ENCODE results near the gene TMTC2. TPM values are rescaled to one million over a fixed set of nuclear protein-coding genes. Genes with fewer than 3 reads are reported as not detected.

Gene TMTC2
- polyA plus RNA-seq, 1 experiment, result 5.6 TPM

DNA sequence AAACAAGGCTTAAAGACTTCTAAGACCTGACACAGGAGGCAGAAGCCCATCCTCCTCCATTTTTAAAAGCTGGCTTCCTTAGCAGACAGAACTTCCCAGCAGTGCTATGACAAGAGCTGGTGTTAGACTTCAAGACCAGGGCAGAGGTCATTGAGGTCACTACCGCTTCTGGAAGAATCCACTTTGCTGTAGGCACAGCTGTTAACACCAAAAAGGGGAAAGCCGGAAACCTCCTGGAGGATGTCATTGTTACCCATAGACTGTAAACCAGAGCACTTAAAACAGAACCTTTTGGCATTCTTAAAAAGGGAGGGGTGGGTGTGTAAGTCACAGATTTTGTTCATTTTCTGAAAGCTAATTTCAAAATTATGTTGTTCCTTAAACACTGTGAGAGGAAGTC, 445.7 kb downstream of the TMTC2 start:
- H3K4me3 ChIP-seq (ENCODE audit: low read depth, low read length), result no peak overlapping the region
- POLR2A ChIA-PET, result no interaction called here
- CTCF ChIA-PET, result interaction anchor here (1.2 kb wide), 1 partner anchor 46 kb away, joined by 3 read pairs; no protein-coding TSS in a partner anchor

GRCh38 chr12:83136411-83136810, 449.7 kb downstream of the TMTC2 start:
- CTCF ChIA-PET, result interaction anchor here (0.9 kb wide), 1 partner anchor 450 kb away, joined by 3 read pairs; the partner anchor contains the start of gene TMTC2
- POLR2A ChIA-PET, result no interaction called here
- no peaks in the 10 kb centered on the region; the same call in 1 of the 2 replicates for H3K36me3 ChIP-seq (ENCODE audit: control insufficient read depth, insufficient read depth, low read length)

More for the DNA sequence above, 445.7 kb downstream of the TMTC2 start:
- DNase-seq (ENCODE audit: low read depth), result no peak
- TF ChIP-seq, protein P1, sequence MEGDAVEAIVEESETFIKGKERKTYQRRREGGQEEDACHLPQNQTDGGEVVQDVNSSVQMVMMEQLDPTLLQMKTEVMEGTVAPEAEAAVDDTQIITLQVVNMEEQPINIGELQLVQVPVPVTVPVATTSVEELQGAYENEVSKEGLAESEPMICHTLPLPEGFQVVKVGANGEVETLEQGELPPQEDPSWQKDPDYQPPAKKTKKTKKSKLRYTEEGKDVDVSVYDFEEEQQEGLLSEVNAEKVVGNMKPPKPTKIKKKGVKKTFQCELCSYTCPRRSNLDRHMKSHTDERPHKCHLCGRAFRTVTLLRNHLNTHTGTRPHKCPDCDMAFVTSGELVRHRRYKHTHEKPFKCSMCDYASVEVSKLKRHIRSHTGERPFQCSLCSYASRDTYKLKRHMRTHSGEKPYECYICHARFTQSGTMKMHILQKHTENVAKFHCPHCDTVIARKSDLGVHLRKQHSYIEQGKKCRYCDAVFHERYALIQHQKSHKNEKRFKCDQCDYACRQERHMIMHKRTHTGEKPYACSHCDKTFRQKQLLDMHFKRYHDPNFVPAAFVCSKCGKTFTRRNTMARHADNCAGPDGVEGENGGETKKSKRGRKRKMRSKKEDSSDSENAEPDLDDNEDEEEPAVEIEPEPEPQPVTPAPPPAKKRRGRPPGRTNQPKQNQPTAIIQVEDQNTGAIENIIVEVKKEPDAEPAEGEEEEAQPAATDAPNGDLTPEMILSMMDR (IDR thresholded peaks at IDR 0.05; ENCODE audit: insufficient read depth, low read depth, low read length), result no peak
- H3K36me3 ChIP-seq (ENCODE audit: control insufficient read depth, insufficient read depth, low read length), result no peaks in the 10 kb centered on the region; the same call in 1 of the 2 replicates
- no peaks in the 10 kb centered on the region for H3K27me3 ChIP-seq (ENCODE audit: control insufficient read depth, insufficient read depth, low read length)

GRCh38 chr12:83140135-83140534, 453.4 kb downstream of the TMTC2 start:
- TF ChIP-seq, protein P1 (IDR thresholded peaks at IDR 0.05; ENCODE audit: insufficient read depth, low read depth, low read length), result no peak
- ChIA-PET CTCF (no interaction called here), POLR2A (no interaction called here)
- no peak overlapping the region for H3K4me3 ChIP-seq (ENCODE audit: low read depth, low read length)
- no peaks in the 10 kb centered on the region for H3K27me3 ChIP-seq (ENCODE audit: control insufficient read depth, insufficient read depth, low read length)
- no peaks in the 10 kb centered on the region for H3K36me3 ChIP-seq (ENCODE audit: control insufficient read depth, insufficient read depth, low read length)
- DNase-seq (ENCODE audit: low read depth), result no peak

More at GRCh38 chr12:83136411-83136810, 449.7 kb downstream of the TMTC2 start:
- DNase-seq (ENCODE audit: low read depth), result no peak
- Histone ChIP-seq H3K27me3 (ENCODE audit: control insufficient read depth, insufficient read depth, low read length) (no peaks in the 10 kb centered on the region), H3K4me3 (ENCODE audit: low read depth, low read length) (no peak overlapping the region)
- TF ChIP-seq, protein P1 (IDR thresholded peaks at IDR 0.05; ENCODE audit: insufficient read depth, low read depth, low read length), result no peak

GRCh38 chr12:83141460-83141994, 454.8 kb downstream of the TMTC2 start:
- POLR2A ChIA-PET, result no interaction called here
- H3K36me3 ChIP-seq (ENCODE audit: control insufficient read depth, insufficient read depth, low read length), result no peaks in the 10 kb centered on the region
- H3K27me3 ChIP-seq (ENCODE audit: control insufficient read depth, insufficient read depth, low read length), result no peaks in the 10 kb centered on the region
- CTCF ChIA-PET, result no interaction called here
- TF ChIP-seq, protein P1 (IDR thresholded peaks at IDR 0.05; ENCODE audit: insufficient read depth, low read depth, low read length), result no peak
- no peak for DNase-seq (ENCODE audit: low read depth)
- no peak overlapping the region for H3K4me3 ChIP-seq (ENCODE audit: low read depth, low read length)

GRCh38 chr12:83142914-83143313, 456.2 kb downstream of the TMTC2 start:
- Histone ChIP-seq H3K27me3 (ENCODE audit: control insufficient read depth, insufficient read depth, low read length) (no peaks in the 10 kb centered on the region), H3K4me3 (ENCODE audit: low read depth, low read length) (no peak overlapping the region), H3K36me3 (ENCODE audit: control insufficient read depth, insufficient read depth, low read length) (no peaks in the 10 kb centered on the region)
- POLR2A ChIA-PET, result no interaction called here
- TF ChIP-seq, protein P1 (IDR thresholded peaks at IDR 0.05; ENCODE audit: insufficient read depth, low read depth, low read length), result no peak
- no peak for DNase-seq (ENCODE audit: low read depth)
- CTCF ChIA-PET, result no interaction called here

Measured in BJ (cell line).